Epithelial cell of proximal tubule (primary cell): Measurements from ENCODE around the gene TMC3. TPM values are rescaled to one million over a fixed set of nuclear protein-coding genes. Genes with fewer than 3 reads are reported as not detected.

Source experiments
- DNase-seq: peaks from one replicate; pipeline ENCODE4 v3.0.0-alpha.2; 2011; ENCODE audit warnings: low read depth
- H3K4me3 ChIP-seq: 2 replicates; pipeline ENCODE4 v1.5.1; 2011; ENCODE audit warnings: low read depth, mild to moderate bottlenecking, low read length
- total RNA-seq: library from RNA; depleted of rRNA; stranded (reverse); fragments of >200 nt; gene quantifications from 2 replicates; pipeline ENCODE4 v1.2.3, GENCODE V29; 2015
- TF ChIP-seq, protein P1 (sequence below): conservative IDR thresholded peaks from 2 replicates; pipeline ENCODE4 v1.5.1; 2012; ENCODE audit warnings: low read depth, mild to moderate bottlenecking, low read length

TMC3 gene
- total RNA-seq, 1 donor from 2014 or later = not detected

DNA sequence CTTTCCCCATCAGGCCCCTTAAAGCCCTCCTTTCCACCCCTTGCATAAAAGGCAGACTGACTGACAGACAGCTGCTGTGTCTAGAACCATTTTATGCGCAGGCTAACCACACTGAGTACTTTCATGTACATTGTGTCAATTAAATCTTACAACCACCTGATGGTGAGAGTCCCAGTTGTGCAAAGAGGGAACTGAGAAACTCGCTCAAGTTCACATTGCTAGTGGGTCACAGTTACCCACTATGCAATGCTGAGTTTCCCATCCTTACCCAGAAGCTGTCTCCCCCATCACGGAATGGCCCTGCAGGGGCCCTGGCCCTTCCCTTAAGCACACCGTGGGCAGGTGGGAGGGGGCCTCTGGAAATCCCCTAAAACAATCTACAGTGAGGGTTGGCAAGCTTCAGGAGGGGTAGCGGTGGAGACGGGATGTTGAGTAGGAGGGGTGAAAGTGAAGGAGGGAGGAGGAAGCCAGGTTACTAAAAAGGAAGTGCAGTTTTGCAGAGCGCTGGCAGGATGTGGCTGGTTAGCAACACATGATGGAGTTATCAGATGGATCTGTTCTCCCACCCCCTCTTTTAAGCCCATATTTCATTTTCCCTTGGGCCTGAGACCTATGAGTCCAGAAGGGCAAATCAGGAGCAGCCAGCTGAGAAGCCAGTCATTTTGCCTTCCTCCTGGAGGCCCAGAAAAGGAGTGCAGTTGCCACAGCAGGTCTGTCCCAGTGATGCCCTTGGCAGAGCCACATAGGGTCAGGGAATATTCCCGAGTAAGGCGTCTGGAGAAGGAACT lies 80.1 kb downstream of the TMC3 start:
- no peak overlapping the region for H3K4me3 ChIP-seq
- TF ChIP-seq, protein P1, sequence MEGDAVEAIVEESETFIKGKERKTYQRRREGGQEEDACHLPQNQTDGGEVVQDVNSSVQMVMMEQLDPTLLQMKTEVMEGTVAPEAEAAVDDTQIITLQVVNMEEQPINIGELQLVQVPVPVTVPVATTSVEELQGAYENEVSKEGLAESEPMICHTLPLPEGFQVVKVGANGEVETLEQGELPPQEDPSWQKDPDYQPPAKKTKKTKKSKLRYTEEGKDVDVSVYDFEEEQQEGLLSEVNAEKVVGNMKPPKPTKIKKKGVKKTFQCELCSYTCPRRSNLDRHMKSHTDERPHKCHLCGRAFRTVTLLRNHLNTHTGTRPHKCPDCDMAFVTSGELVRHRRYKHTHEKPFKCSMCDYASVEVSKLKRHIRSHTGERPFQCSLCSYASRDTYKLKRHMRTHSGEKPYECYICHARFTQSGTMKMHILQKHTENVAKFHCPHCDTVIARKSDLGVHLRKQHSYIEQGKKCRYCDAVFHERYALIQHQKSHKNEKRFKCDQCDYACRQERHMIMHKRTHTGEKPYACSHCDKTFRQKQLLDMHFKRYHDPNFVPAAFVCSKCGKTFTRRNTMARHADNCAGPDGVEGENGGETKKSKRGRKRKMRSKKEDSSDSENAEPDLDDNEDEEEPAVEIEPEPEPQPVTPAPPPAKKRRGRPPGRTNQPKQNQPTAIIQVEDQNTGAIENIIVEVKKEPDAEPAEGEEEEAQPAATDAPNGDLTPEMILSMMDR = no peak
- DNase-seq = no peak

DNA sequence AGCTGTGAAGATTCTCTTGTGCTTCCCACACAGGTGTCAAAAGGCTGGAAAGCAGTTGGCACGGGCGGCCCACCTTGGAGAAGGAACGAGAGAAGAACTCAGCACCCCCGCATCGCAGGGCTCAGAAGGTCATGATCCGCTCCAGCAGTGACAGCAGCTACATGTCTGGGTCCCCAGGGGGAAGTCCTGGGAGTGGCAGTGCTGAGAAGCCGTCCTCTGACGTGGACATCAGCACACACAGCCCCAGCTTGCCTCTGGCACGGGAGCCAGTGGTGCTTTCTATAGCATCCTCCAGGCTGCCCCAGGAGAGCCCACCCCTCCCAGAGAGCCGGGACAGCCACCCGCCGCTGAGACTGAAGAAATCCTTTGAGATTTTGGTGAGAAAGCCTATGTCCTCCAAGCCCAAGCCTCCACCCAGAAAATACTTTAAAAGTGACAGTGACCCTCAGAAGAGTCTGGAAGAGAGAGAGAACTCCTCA lies 81.5 kb downstream of the TMC3 start:
- TF ChIP-seq, protein P1 = no peak
- no peak overlapping the region for H3K4me3 ChIP-seq
- no peak for DNase-seq

DNA sequence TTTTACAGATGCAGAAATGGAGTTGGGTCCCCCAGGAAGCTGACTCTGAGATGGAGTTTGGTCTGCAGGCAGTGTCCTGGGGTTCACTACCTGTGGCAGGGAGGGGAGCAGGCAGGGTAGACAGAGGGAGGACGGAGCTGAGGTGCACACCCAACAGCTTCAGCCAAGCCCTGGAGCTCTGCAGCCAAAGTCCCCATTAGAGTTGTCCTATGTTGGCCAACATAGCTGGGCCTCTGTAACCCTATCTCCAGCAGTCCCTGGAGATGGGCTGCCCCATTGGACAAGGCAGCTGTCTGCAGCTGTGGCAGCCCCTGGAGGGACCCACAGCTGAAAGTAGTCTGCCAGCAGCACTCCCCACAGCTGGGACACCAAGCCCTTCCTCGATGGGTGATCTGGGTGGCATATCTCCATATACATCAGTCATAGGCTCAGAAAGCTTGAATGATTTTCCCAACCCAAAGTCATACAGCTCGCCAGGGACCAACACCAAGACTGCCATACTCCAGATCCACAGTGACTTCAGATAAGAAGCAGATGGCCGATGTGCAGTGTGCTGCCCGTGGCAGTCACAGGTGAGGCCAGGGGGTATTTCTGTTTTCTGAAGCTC lies 82.0 kb downstream of the TMC3 start:
- H3K4me3 ChIP-seq = no peak overlapping the region
- no peak for DNase-seq
- TF ChIP-seq, protein P1 = no peak

DNA sequence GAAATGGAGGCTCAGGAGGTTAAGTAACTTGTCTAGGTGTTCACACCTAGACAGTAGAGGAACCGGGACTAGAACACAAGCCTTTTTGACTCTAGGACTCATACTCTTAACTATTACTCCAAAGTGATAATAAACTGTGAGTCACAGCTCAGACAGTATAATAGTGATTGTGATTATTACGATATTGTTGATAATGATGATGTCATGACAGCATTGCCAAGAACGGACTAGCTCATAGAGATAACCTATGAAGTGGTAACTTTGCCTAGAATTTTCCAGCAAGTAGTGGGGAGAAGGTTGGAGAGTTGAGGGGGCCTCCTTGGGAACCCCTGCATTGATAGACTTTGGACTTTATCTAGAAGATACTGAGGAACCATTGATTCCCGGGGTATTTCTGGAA lies 84.1 kb downstream of the TMC3 start:
- H3K4me3 ChIP-seq = no peak overlapping the region
- TF ChIP-seq, protein P1 = no peak
- no peak for DNase-seq

DNA sequence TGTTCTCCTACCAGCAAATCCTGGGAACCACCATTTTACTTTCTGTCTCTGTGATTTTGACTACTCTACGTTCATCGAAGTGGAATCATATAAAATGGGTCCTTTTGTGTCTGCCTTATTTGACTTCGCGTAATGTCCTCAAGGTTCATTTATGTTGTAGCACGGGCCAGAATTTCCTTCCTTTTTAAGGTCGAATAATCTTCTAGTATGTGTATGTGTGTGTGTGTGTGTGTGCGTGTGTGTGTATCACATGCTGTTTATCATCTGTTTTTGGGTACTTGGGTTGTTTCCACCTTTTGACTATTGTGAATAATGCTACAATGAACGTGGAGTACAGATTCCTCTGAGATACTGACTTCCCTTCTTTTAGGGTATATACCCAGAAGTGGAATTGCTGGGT lies 85.4 kb downstream of the TMC3 start:
- DNase-seq = no peak
- TF ChIP-seq, protein P1 = no peak
- H3K4me3 ChIP-seq = no peak overlapping the region

DNA sequence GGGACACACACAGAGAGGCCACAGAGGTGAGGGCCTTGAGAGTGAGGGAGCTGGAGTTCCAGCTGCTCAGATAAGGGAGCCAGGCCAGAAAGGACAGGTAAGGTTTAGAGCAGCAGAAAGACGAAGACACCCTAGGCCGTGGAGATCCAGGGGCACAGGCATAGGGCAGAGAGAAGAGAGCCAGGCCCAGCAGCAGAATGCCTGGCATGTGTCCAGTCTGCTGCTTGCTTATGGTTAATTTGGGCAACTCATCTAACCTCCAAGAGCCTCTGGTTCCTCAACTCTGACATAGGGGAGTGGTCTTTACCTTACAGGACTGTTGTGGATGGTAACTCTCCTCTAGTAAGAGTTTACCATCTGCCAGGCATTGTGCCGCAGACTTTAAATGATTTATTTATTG lies 86.0 kb downstream of the TMC3 start:
- no peak overlapping the region for H3K4me3 ChIP-seq
- TF ChIP-seq, protein P1 = no peak
- no peak for DNase-seq
